Smooth muscle cell (in vitro differentiated cells): ENCODE measurements around the gene SPATA31C1. TPM values are rescaled to one million over a fixed set of nuclear protein-coding genes. Genes with fewer than 3 reads are reported as not detected.

ENCODE experiments used
- DNase-seq: peaks from one replicate; lab custom pipeline; 2025; ENCODE audit not compliant: unreplicated experiment; lab: John Stamatoyannopoulos, UW
- H2AFZ ChIP-seq: fragments of 200-600 bp; sonication (generic); 2 replicates; pipeline ENCODE4 v1.6.0; 2016; ENCODE audit warnings: antibody characterized with exemption, low read depth, mild to moderate bottlenecking
- H3F3A ChIP-seq: fragments of 200-600 bp; sonication (generic); 2 replicates; pipeline ENCODE4 v1.6.0; 2017; ENCODE audit warnings: antibody characterized with exemption, low read depth
- H3K27ac ChIP-seq: fragments of 200-600 bp; sonication (generic); 2 replicates; pipeline ENCODE4 v1.5.1; 2016; ENCODE audit warnings: low read depth, mild to moderate bottlenecking
- H3K27me3 ChIP-seq: fragments of 200-600 bp; sonication (generic); 2 replicates; pipeline ENCODE4 v1.6.1; 2016; ENCODE audit warnings: low read depth, mild to moderate bottlenecking
- H3K36me3 ChIP-seq: fragments of 200-600 bp; sonication (generic); 2 replicates; pipeline ENCODE4 v1.5.1; 2016; ENCODE audit warnings: low read depth
- H3K4me1 ChIP-seq: fragments of 200-600 bp; sonication (generic); 2 replicates; pipeline ENCODE4 v1.5.1; 2016; ENCODE audit warnings: low read depth
- H3K4me2 ChIP-seq: fragments of 200-600 bp; sonication (generic); 2 replicates; pipeline ENCODE4 v1.6.0; 2016; ENCODE audit warnings: mild to moderate bottlenecking
- H3K4me3 ChIP-seq: fragments of 200-600 bp; sonication (generic); 2 replicates; pipeline ENCODE4 v1.5.1; 2016; ENCODE audit warnings: mild to moderate bottlenecking
- H3K79me2 ChIP-seq: fragments of 200-600 bp; sonication (generic); 2 replicates; pipeline ENCODE4 v1.6.0; 2016; ENCODE audit warnings: low read depth, mild to moderate bottlenecking
- H3K9ac ChIP-seq: fragments of 200-600 bp; sonication (generic); 2 replicates; pipeline ENCODE4 v1.6.0; 2016; ENCODE audit warnings: low read depth
- H3K9me3 ChIP-seq: fragments of 200-600 bp; sonication (generic); replicated peaks from 2 replicates; pipeline ENCODE4 v1.5.1; 2016; ENCODE audit warnings: low read depth
- H4K20me1 ChIP-seq: fragments of 200-600 bp; sonication (generic); 2 replicates; pipeline ENCODE4 v1.6.0; 2016; ENCODE audit warnings: low read depth
- CTCF ChIP-seq: fragments of 200-600 bp; sonication (generic); IDR thresholded peaks from 2 replicates; pipeline ENCODE4 v1.5.1; 2017; ENCODE audit warnings: borderline replicate concordance, mild to moderate bottlenecking, antibody characterized with exemption; ENCODE audit not compliant: insufficient read depth, poor library complexity, severe bottlenecking
- WGBS: methylation state at CpG from one replicate; pipeline ENCODE4 v1.1.7; 2016; ENCODE audit warnings: low lambda C conversion rate; 5-methylcytosine and 5-hydroxymethylcytosine counted together
- polyA plus RNA-seq: library from polyadenylated mRNA; unstranded; fragments of >200 nt; fragmentation: Nextera tagmentation; extraction: Ambion mirVana; gene quantifications from 2 replicates; pipeline ENCODE4 v1.2.1, GENCODE V29; 2016
- total RNA-seq: library from RNA; depleted of rRNA; stranded (reverse); fragments of >200 nt; gene quantifications from 2 replicates; pipeline ENCODE4 v1.2.3, GENCODE V29; 2014

Gene SPATA31C1
- total and polyA plus RNA-seq, 2 experiments from 2014 or later, result not detected

GRCh38 chr9:87889882-87890252, 27.9 kb upstream of the SPATA31C1 start:
- H2AFZ ChIP-seq, result no peak overlapping the region
- no peaks in the 10 kb centered on the region for H3K36me3 ChIP-seq
- no peak overlapping the region for H3K4me3 ChIP-seq
- no peaks in the 10 kb centered on the region for H3F3A ChIP-seq
- no peak overlapping the region for H3K27ac ChIP-seq
- no peak overlapping the region for H3K9ac ChIP-seq
- 95% methylated on average over 4 of the region's 4 CpGs for WGBS
- no peaks in the 10 kb centered on the region for H4K20me1 ChIP-seq
- H3K9me3 ChIP-seq, result no peaks in the 10 kb centered on the region
- no peak for TF ChIP-seq CTCF
- H3K27me3 ChIP-seq, result no peaks in the 10 kb centered on the region
- no peak for DNase-seq
- no peaks in the 10 kb centered on the region for H3K79me2 ChIP-seq
- no peaks in the 10 kb centered on the region for H3K4me1 ChIP-seq
- H3K4me2 ChIP-seq, result no peak overlapping the region

GRCh38 chr9:87890837-87891236, 26.9 kb upstream of the SPATA31C1 start:
- no peaks in the 10 kb centered on the region for H3K36me3 ChIP-seq

GRCh38 chr9:87891754-87892153, 26.0 kb upstream of the SPATA31C1 start:
- no peak for TF ChIP-seq CTCF
- Histone ChIP-seq H3K27me3 (no peaks in the 10 kb centered on the region), H3K4me3 (no peak overlapping the region), H2AFZ (no peak overlapping the region), H3K79me2 (no peaks in the 10 kb centered on the region), H4K20me1 (no peaks in the 10 kb centered on the region), H3K4me1 (no peaks in the 10 kb centered on the region), H3K9ac (no peak overlapping the region), H3F3A (no peaks in the 10 kb centered on the region), H3K36me3 (no peaks in the 10 kb centered on the region), H3K4me2 (no peak overlapping the region), H3K9me3 (no peaks in the 10 kb centered on the region), H3K27ac (no peak overlapping the region)
- WGBS, result 92% methylated on average over 6 of the region's 6 CpGs
- DNase-seq, result no peak

More at GRCh38 chr9:87890837-87891236, 26.9 kb upstream of the SPATA31C1 start:
- Histone ChIP-seq H3K4me2 (no peak overlapping the region), H2AFZ (no peak overlapping the region), H3K4me3 (no peak overlapping the region), H3K27me3 (no peaks in the 10 kb centered on the region), H3F3A (no peaks in the 10 kb centered on the region), H4K20me1 (no peaks in the 10 kb centered on the region), H3K9me3 (no peaks in the 10 kb centered on the region), H3K27ac (no peak overlapping the region), H3K9ac (no peak overlapping the region), H3K4me1 (no peaks in the 10 kb centered on the region), H3K79me2 (no peaks in the 10 kb centered on the region)
- TF ChIP-seq CTCF, result no peak
- 87% methylated on average over 10 of the region's 10 CpGs for WGBS
- no peak for DNase-seq

GRCh38 chr9:87892956-87893355, 24.8 kb upstream of the SPATA31C1 start:
- no peak for TF ChIP-seq CTCF
- Histone ChIP-seq H3K9me3 (no peaks in the 10 kb centered on the region), H3K4me1 (no peaks in the 10 kb centered on the region), H3F3A (no peaks in the 10 kb centered on the region), H2AFZ (no peak overlapping the region), H4K20me1 (no peaks in the 10 kb centered on the region), H3K9ac (no peak overlapping the region), H3K79me2 (no peaks in the 10 kb centered on the region), H3K27ac (no peak overlapping the region), H3K4me2 (no peak overlapping the region), H3K36me3 (no peaks in the 10 kb centered on the region), H3K4me3 (no peak overlapping the region), H3K27me3 (no peaks in the 10 kb centered on the region)
- no peak for DNase-seq
- WGBS, result 77% methylated on average over 4 of the region's 4 CpGs
